ENCODE data around the gene RASIP1. TPM values are rescaled to one million over a fixed set of nuclear protein-coding genes. Genes with fewer than 3 reads are reported as not detected.
A peak's percentile ranks its signal among the peaks of the same experiment; 100 is the strongest.
"Not testable (repeated sequence)": the region's sequence is repeated elsewhere in the genome, so short reads cannot be mapped to it uniquely, and the experiment has no call there.

RASIP1 gene
- total RNA-seq, 1 donor from 2014 or later, result 1.0 TPM

DNA sequence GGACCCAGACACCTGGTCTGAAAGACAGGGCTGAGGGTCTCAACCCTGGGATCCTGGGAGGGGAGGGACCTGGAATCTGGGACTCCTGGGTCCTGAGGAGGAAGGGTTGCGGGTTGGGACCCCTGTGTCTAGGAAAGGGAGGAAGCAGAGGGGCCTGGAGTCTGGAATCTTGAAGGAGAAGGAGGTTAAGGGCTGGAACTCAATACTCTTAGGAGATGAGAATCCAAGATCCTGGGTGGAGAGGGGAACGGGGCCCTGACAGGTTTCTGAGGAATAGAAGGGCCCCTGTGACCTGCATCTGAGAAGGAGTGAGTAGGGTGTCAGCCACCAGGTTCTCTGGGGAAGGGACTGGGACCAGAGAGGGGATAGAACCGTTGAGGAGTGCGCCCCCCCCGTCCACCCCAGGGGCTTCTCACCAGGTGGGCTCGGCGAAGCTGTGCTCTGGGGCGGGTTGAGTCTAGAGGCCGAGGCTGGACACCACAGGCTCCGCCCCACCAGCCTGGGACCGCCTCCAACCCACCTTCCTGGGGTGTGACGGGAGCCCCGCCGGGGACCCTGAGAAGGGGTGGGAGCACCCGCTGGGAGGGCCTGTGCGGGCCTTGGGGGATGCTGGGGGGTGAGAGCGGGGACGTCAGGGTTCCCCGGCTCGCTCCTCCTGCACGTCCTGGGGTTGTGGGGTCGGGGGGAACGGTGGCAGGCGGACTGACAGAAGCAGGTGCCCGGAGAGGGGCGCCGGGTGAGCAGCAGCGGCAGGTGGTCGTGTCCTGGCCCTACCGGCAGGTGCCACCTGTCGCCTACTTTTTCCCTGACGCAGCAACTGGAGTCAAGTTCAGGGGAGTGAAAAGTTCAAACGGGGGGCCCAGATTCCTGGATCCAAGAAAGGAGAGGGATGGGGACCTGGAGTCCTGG is 20.9 kb downstream of the RASIP1 start, which contains the start of gene MAMSTR:
Gene MAMSTR (minus strand): TSS at position 463 of the 909 bp plus-strand sequence. CDS start 694 bp downstream, outside the sequence.
- intact Hi-C loops (cut with micrococcal nuclease), result loop anchor here (5.0 kb wide), 1 partner anchor 72 kb away; the partner anchor contains the start of gene CA11
- H3K9me3 Mint-ChIP-seq, result no peaks in the 10 kb centered on the region
- no peaks in the 10 kb centered on the region for H3K36me3 Mint-ChIP-seq (ENCODE audit: low read depth)
- H3K27ac Mint-ChIP-seq, result peak within 1 kb of the TSS; percentile 98
- H3K4me3 Mint-ChIP-seq (ENCODE audit: low read depth), result peak within 1 kb of the TSS; percentile 91
- DNase-seq (ENCODE audit: low spot score), result no peak
- no peaks in the 10 kb centered on the region for H3K27me3 Mint-ChIP-seq (ENCODE audit: low read depth)
- peaks cover 7% of the 10 kb centered on the region for H3K4me1 Mint-ChIP-seq (ENCODE audit: low read depth)

DNA sequence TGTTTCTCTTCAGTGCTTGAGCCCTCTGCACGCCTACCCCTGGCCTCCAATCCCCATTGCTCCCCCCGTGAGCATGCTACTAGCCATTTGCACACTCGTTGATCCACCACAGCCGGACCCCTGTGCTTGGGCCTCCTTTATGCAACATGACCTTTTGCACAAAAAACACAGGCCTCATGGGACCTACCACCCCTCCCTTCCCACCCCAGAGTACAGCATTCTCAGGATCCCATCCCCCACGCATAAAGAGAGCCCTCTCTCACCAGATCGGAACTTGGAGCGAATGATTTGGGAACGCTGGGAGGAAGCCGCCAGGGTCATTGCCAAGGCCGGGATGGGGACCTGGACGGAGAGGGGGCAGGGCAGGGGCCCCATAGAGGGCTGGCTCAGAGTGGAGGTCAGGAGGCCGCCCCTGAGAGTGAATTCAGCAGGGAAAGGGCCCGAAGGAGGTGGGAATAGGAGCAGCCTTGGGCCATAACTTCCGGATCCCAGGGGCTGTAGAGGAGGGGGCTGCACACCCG is 21.6 kb downstream of the RASIP1 start:
- H3K27me3 Mint-ChIP-seq (ENCODE audit: low read depth), result no peaks in the 10 kb centered on the region
- peaks cover 9% of the 10 kb centered on the region for H3K4me1 Mint-ChIP-seq (ENCODE audit: low read depth)
- no peaks in the 10 kb centered on the region for H3K36me3 Mint-ChIP-seq (ENCODE audit: low read depth)
- intact Hi-C loops (cut with micrococcal nuclease), result no loop called here
- no peak for DNase-seq (ENCODE audit: low spot score)
- no peaks in the 10 kb centered on the region for H3K9me3 Mint-ChIP-seq
- H3K27ac Mint-ChIP-seq, result no peak overlapping the region
- H3K4me3 Mint-ChIP-seq (ENCODE audit: low read depth), result no peak overlapping the region

GRCh38 chr19:48718106-48718505 is 22.3 kb downstream of the RASIP1 start:
- intact Hi-C loops (cut with micrococcal nuclease); H3K27ac Mint-ChIP-seq; H3K36me3 Mint-ChIP-seq (ENCODE audit: low read depth); H3K4me3 Mint-ChIP-seq (ENCODE audit: low read depth); H3K27me3 Mint-ChIP-seq (ENCODE audit: low read depth); H3K9me3 Mint-ChIP-seq; DNase-seq (ENCODE audit: low spot score): not testable (repeated sequence)
- H3K4me1 Mint-ChIP-seq (ENCODE audit: low read depth), result peaks cover 10% of the 10 kb centered on the region

- peaks cover 8% of the 10 kb centered on the region for H3K4me1 Mint-ChIP-seq (ENCODE audit: low read depth)
- no peaks in the 10 kb centered on the region for H3K9me3 Mint-ChIP-seq
- intact Hi-C loops (cut with micrococcal nuclease), result no loop called here
- no peaks in the 10 kb centered on the region for H3K27me3 Mint-ChIP-seq (ENCODE audit: low read depth)
- H3K36me3 Mint-ChIP-seq (ENCODE audit: low read depth), result no peaks in the 10 kb centered on the region
- no peak overlapping the region for H3K4me3 Mint-ChIP-seq (ENCODE audit: low read depth)
- DNase-seq (ENCODE audit: low spot score), result no peak
- no peak overlapping the region for H3K27ac Mint-ChIP-seq
Measured at GRCh38 chr19:48716562-48717291, 23.7 kb downstream of the RASIP1 start.

- DNase-seq (ENCODE audit: low spot score), result no peak
- peaks cover 6% of the 10 kb centered on the region for H3K4me1 Mint-ChIP-seq (ENCODE audit: low read depth)
- H3K36me3 Mint-ChIP-seq (ENCODE audit: low read depth), result no peaks in the 10 kb centered on the region
- no peaks in the 10 kb centered on the region for H3K27me3 Mint-ChIP-seq (ENCODE audit: low read depth)
- no peak overlapping the region for H3K4me3 Mint-ChIP-seq (ENCODE audit: low read depth)
- no peak overlapping the region for H3K27ac Mint-ChIP-seq
- H3K9me3 Mint-ChIP-seq, result no peaks in the 10 kb centered on the region
- intact Hi-C loops (cut with micrococcal nuclease), result loop anchor here (2.0 kb wide), 1 partner anchor 55 kb away; no protein-coding TSS in a partner anchor
Measured at GRCh38 chr19:48715681-48716171, 24.7 kb downstream of the RASIP1 start.

- intact Hi-C loops (cut with micrococcal nuclease), result loop anchor here (1.0 to 2.0 kb wide), 2 partner anchors 23 to 54 kb away; no protein-coding TSS in a partner anchor
- Mint-ChIP-seq H3K4me1 (ENCODE audit: low read depth) (peaks cover 6% of the 10 kb centered on the region), H3K9me3 (no peaks in the 10 kb centered on the region), H3K4me3 (ENCODE audit: low read depth) (peak overlapping the region; percentile 77), H3K36me3 (ENCODE audit: low read depth) (no peaks in the 10 kb centered on the region), H3K27ac (peak overlapping the region; percentile 68), H3K27me3 (ENCODE audit: low read depth) (no peaks in the 10 kb centered on the region)
- no peak for DNase-seq (ENCODE audit: low spot score)
Measured at GRCh38 chr19:48714759-48715675, 25.4 kb downstream of the RASIP1 start.

DNA sequence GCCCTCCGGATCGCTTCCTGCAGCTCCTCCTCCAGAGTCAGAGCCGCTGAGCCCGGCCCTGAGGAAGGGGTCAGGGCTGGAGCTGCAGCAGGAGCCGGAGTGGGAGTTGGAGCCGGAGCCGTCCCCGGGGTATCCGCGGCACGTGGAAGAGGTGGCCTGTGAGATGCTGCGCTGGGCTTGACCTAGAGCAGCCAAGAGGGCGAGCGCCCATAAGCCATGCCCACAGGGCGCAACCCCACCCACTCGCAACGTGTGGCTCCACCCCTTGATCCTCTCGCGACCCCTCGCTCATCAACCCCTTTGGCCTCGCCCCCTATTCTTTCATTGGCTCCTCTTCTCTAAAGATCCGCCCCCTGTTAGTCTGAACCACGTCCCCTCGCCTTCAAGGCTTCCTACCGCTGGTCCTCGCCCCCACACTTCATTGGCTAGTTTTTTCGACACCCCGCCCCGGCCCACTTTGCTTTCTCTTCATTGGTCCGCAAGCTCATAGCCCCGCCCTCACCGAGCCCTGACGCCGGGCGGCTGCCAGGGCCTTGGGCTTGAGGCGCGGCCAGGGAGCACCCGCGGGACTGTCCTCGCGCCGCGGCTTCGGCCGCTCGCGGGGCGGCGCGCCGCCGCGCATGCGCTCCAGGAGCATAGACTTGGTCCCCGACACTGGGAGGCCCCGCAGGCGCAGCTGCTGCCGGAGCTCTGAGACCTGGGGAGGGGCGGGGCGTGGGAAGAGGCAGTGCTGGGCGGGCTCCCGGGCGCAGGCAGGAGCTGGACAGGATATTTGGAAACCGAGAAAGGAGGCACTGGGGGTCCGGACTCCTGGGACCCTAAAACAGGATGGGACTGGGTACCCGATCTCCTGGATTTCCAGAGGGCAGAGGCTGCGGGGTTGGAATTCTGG is 26.3 kb downstream of the RASIP1 start:
- intact Hi-C loops (cut with micrococcal nuclease), result loop anchor here (1.0 to 2.0 kb wide), 2 partner anchors 24 to 53 kb away; no protein-coding TSS in a partner anchor
- DNase-seq (ENCODE audit: low spot score), result peak; percentile 99
- no peaks in the 10 kb centered on the region for H3K36me3 Mint-ChIP-seq (ENCODE audit: low read depth)
- peaks cover 6% of the 10 kb centered on the region for H3K4me1 Mint-ChIP-seq (ENCODE audit: low read depth)
- peak overlapping the region; percentile 68 for H3K27ac Mint-ChIP-seq
- H3K9me3 Mint-ChIP-seq, result no peaks in the 10 kb centered on the region
- H3K4me3 Mint-ChIP-seq (ENCODE audit: low read depth), result peak overlapping the region; percentile 77
- H3K27me3 Mint-ChIP-seq (ENCODE audit: low read depth), result no peaks in the 10 kb centered on the region

DNA sequence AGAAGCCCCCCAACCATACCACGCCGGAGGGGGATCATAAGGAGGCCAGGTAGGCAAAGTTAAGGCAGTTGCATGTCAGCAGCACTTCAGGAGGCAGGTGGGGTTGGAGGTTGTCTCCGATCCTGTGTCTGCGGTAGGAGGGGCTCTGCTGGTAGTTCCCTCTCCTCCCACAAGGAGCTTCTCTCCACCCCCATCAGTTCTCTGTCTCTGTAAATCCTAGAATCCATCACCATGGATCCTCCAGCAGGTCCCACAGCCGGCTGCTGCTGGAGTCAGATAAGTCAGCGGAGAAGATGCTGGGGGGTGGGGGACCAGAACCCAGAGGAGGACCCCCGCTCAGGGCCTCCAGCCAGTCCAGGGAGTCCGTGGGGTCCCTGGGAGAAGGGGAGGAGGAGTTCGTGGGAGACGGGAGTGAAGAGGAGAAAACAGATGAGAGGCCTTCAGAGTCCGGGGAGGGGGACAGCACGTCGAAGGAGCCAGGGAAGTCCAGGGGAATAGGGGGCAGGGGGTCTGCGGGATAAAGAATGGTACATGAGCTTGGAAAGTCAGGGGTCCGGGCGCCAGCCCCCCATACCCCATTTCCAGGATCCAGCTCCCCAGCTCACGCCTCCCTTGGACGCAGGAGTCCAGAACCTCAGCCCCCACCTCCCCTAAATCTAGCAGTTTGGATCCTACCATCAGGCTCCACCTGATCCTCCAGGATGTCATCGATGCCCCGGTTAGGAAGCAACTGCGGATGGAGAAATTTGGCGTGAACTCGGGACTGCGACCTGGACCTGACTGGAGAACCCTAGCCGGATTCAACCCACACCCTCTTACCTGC is 27.2 kb downstream of the RASIP1 start:
- H3K27me3 Mint-ChIP-seq (ENCODE audit: low read depth), result no peaks in the 10 kb centered on the region

DNA sequence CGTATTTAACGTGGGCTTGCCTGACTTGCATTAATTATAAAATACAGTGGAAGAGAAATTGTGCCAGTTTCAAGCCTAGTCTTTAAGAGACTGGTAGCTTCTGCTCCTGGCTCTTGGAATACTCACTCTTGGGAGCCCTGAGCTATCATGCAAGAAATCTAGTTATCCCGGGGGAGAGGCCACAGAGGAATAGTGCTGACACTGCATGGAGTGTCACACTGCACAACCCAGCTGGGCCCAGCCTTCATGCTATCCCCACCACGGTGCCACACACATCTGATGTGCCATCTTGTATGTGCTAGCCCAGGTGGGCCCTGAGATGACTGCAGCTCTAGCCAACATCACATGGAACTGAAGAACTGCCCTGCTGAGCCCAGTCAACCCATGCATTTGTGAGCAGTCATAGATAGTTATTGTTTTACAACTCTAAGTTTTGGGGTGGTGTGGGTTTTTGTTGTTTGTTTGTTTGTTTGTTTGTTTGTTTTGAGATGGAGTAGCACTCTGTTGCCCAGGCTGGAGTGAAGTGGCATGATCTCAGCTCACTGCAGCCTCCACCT is 29.2 kb downstream of the RASIP1 start:
- no peaks in the 10 kb centered on the region for H3K27me3 Mint-ChIP-seq (ENCODE audit: low read depth)
- DNase-seq (ENCODE audit: low spot score), result no peak
- no peak overlapping the region for H3K4me3 Mint-ChIP-seq (ENCODE audit: low read depth)
- H3K9me3 Mint-ChIP-seq, result no peaks in the 10 kb centered on the region
- no peak overlapping the region for H3K27ac Mint-ChIP-seq
- H3K36me3 Mint-ChIP-seq (ENCODE audit: low read depth), result peaks cover 3% of the 10 kb centered on the region
- peaks cover 6% of the 10 kb centered on the region for H3K4me1 Mint-ChIP-seq (ENCODE audit: low read depth)
- intact Hi-C loops (cut with micrococcal nuclease), result no loop called here

More for the DNA sequence above, 27.2 kb downstream of the RASIP1 start:
- Mint-ChIP-seq H3K36me3 (ENCODE audit: low read depth) (no peaks in the 10 kb centered on the region), H3K4me1 (ENCODE audit: low read depth) (peaks cover 6% of the 10 kb centered on the region), H3K4me3 (ENCODE audit: low read depth) (peak overlapping the region; percentile 77), H3K9me3 (no peaks in the 10 kb centered on the region), H3K27ac (peak overlapping the region; percentile 33)
- intact Hi-C loops (cut with micrococcal nuclease), result no loop called here
- no peak for DNase-seq (ENCODE audit: low spot score)

DNA sequence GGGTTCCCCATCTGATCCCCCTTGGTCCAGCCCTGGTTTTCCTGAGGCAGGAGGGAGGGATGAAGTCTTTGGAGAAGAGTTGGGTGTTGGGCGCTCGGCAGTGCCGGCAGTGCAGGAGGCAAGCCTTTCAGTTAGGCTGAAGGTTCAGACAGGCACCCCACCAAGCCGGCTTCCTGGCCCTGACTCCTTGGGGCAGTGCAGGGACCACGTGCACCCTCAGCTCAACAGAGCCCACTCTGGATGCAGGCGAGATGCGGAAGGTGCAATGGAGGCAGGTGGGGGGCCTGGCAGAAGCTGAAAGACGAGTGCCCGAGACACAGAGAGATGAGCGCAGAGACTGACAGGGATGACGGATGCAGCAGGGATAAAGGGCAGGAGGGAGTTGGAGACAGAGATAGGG is 31.9 kb downstream of the RASIP1 start:
- DNase-seq (ENCODE audit: low spot score), result no peak
- intact Hi-C loops (cut with micrococcal nuclease), result no loop called here
- Mint-ChIP-seq H3K27me3 (ENCODE audit: low read depth) (no peaks in the 10 kb centered on the region), H3K27ac (no peak overlapping the region), H3K36me3 (ENCODE audit: low read depth) (peaks cover 3% of the 10 kb centered on the region), H3K4me3 (ENCODE audit: low read depth) (no peak overlapping the region), H3K9me3 (no peaks in the 10 kb centered on the region), H3K4me1 (ENCODE audit: low read depth) (no peaks in the 10 kb centered on the region)

Measured in activated T-helper 2 cell treated with anti-CD3 and anti-CD28 coated beads, Interferon-gamma antibody, Interleukin-2, Interleukin-4, amounts not matched to agents 10 μg/mL and 5 μg/mL and 100 μg/mL, durations not matched to agents 14 hours and 24 hours and 36 hours (primary cell).